ENCODE data around the gene CXCR5. TPM values are rescaled to one million over a fixed set of nuclear protein-coding genes. Genes with fewer than 3 reads are reported as not detected.

The CXCR5 gene
- total and polyA plus RNA-seq, 2 donors (not counting 1 experiment from before 2014, with no cell fraction given), result 111 to 163 TPM

- CTCF ChIA-PET, result interaction anchor here (1.0 to 4.5 kb wide), 3 partner anchors 26 to 209 kb away, joined by 3 to 85 read pairs (median 3); partner anchors contain the start of gene DDX6
- H3K4me1 ChIP-seq (ENCODE audit: control insufficient read depth in 2 of 2, insufficient read depth in 2 of 2, low read length in 2 of 2), result peaks cover 47 to 54% of the 10 kb centered on the region in 2 donors
These were observed 15.0 kb downstream of the CXCR5 start for GRCh38 chr11:118898400-118899295.

More at GRCh38 chr11:118898400-118899295, 15.0 kb downstream of the CXCR5 start:
- Histone ChIP-seq H2AFZ (ENCODE audit: insufficient read depth, low read depth, low read length, poor library complexity, severe bottlenecking) (no peak overlapping the region), H3K4me2 (replicated peaks; ENCODE audit: low read depth, low read length, poor library complexity, severe bottlenecking) (no peak overlapping the region), H3K27me3 (replicated peaks in 1 of 4; ENCODE audit: control extremely low read depth in 1 of 4, control insufficient read depth in 3 of 4, insufficient read depth in 4 of 4, low read length in 3 of 4) (no peaks in the 10 kb centered on the region), H3K9ac (ENCODE audit: low read length) (no peak overlapping the region), H4K20me1 (ENCODE audit: control insufficient read depth, insufficient read depth, low read length, poor library complexity, severe bottlenecking) (peaks cover 49% of the 10 kb centered on the region), H3K9me3 (ENCODE audit: control extremely low read depth in 1 of 3, control insufficient read depth in 2 of 3, insufficient read depth in 1 of 3, low read length in 2 of 3) (no peaks in the 10 kb centered on the region), H3K36me3 (replicated peaks in 1 of 2; ENCODE audit: control extremely low read depth in 1 of 2, control insufficient read depth in 1 of 2, extremely low read depth in 1 of 2, insufficient read depth in 2 of 2, low read length in 1 of 2) (peaks cover 0 to 67% of the 10 kb centered on the region in 2 experiments), H3K4me3 (ENCODE audit: control extremely low read depth in 1 of 5, extremely low read depth in 1 of 5, insufficient read depth in 1 of 5, low read depth in 2 of 5, low read length in 4 of 5) (no peak overlapping the region), H3K27ac (ENCODE audit: low read length in 2 of 2) (peak overlapping the region in 1 of 2 donors; percentile 34), H3K79me2 (ENCODE audit: control insufficient read depth, insufficient read depth, low read length) (peaks cover 66% of the 10 kb centered on the region)
- 89% methylated on average over 29 of the region's 35 CpGs for WGBS (ENCODE audit: insufficient coverage)
- Mint-ChIP-seq H3K27me3 (no peaks in the 10 kb centered on the region), H3K4me1 (peaks cover 56% of the 10 kb centered on the region), H3K4me3 (no peak overlapping the region), H3K27ac (peak overlapping the region; percentile 63), H3K9me3 (ENCODE audit: insufficient read depth) (no peaks in the 10 kb centered on the region)
- DNase-seq (peak; percentile 51), ATAC-seq (ENCODE audit: low read depth) (no peak)
- intact Hi-C loops (cut with micrococcal nuclease), result no loop called here
- no peak for TF ChIP-seq CTCF (IDR thresholded peaks at IDR 0.05)
- TF ChIP-seq EZH2 (IDR thresholded peaks at IDR 0.05; ENCODE audit: borderline replicate concordance, insufficient read depth, low read depth, low read length, poor library complexity, severe bottlenecking), result no peak
- POLR2A ChIA-PET, result interaction anchor here (0.5 to 1.1 kb wide), 5 partner anchors 22 to 108 kb away, joined by 3 to 5 read pairs (median 4); partner anchors contain the start of gene DDX6
